ENCODE data around the gene ADK. TPM values are rescaled to one million over a fixed set of nuclear protein-coding genes. Genes with fewer than 3 reads are reported as not detected.

The ADK gene
- polyA plus RNA-seq, 1 experiment, result 41.9 TPM

DNA sequence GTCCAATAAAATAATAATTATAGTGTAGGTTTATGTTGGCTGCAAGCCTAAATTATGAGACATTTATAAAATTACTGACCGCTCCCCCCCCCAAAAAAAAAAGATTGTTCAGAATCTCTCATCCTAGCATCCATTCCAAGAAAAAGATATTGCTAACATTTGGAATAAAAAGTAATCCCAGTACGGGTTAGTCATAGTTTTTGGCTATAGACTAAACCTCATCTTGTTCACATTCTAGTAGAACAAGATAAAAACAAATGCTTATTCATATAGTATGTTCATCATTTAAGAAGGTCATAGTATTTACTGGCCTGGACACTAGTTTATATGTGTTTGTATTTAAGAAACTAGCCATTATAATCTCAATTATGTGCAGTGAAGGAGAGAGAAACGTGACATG, 44.0 kb downstream of the ADK start:
- ChIA-PET POLR2A (no interaction called here), CTCF (interaction anchor here (1.0 to 1.8 kb wide), 2 partner anchors 19 to 46 kb away, joined by 5 to 7 read pairs; no protein-coding TSS in a partner anchor)
- Histone ChIP-seq H3K4me3 (ENCODE audit: low read depth, low read length) (no peak overlapping the region), H3K27me3 (ENCODE audit: control insufficient read depth, insufficient read depth, low read length) (no peaks in the 10 kb centered on the region), H3K9me3 (ENCODE audit: control insufficient read depth, insufficient read depth, low read length) (no peaks in the 10 kb centered on the region), H3K27ac (ENCODE audit: low read depth, low read length) (no peak overlapping the region)
- TF ChIP-seq, protein P1, sequence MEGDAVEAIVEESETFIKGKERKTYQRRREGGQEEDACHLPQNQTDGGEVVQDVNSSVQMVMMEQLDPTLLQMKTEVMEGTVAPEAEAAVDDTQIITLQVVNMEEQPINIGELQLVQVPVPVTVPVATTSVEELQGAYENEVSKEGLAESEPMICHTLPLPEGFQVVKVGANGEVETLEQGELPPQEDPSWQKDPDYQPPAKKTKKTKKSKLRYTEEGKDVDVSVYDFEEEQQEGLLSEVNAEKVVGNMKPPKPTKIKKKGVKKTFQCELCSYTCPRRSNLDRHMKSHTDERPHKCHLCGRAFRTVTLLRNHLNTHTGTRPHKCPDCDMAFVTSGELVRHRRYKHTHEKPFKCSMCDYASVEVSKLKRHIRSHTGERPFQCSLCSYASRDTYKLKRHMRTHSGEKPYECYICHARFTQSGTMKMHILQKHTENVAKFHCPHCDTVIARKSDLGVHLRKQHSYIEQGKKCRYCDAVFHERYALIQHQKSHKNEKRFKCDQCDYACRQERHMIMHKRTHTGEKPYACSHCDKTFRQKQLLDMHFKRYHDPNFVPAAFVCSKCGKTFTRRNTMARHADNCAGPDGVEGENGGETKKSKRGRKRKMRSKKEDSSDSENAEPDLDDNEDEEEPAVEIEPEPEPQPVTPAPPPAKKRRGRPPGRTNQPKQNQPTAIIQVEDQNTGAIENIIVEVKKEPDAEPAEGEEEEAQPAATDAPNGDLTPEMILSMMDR (IDR thresholded peaks at IDR 0.05; ENCODE audit: low read depth, low read length), result no peak
- no peak for DNase-seq (ENCODE audit: low read depth, low spot score)

DNA sequence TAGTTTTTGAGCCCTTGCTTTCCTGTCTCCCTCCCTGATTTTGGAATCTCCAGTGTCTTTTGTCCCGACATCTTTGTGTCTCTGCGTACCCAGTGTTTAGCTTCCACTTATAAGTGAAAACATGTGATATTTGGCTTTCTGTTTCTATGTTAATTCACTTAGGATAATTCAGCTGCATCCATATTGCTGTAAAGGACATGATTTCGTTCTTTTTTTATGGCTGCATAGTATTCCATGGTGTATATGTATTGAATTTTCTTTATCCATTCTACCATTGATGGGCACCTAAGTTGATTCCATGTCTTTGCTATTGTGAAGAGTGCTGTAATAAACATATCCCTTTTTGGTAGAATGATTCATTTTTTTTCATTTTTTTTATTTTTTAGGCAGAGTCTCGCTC, 48.3 kb downstream of the ADK start:
- CTCF ChIA-PET, result interaction anchor here (1.7 kb wide), 1 partner anchor 15 kb away, joined by 4 read pairs; no protein-coding TSS in a partner anchor
- POLR2A ChIA-PET, result no interaction called here
- Histone ChIP-seq H3K27ac (ENCODE audit: low read depth, low read length) (no peak overlapping the region), H3K4me3 (ENCODE audit: low read depth, low read length) (no peak overlapping the region), H3K27me3 (ENCODE audit: control insufficient read depth, insufficient read depth, low read length) (no peaks in the 10 kb centered on the region), H3K9me3 (ENCODE audit: control insufficient read depth, insufficient read depth, low read length) (no peaks in the 10 kb centered on the region)
- TF ChIP-seq, protein P1 (IDR thresholded peaks at IDR 0.05; ENCODE audit: low read depth, low read length), result no peak
- DNase-seq (ENCODE audit: low read depth, low spot score), result no peak

DNA sequence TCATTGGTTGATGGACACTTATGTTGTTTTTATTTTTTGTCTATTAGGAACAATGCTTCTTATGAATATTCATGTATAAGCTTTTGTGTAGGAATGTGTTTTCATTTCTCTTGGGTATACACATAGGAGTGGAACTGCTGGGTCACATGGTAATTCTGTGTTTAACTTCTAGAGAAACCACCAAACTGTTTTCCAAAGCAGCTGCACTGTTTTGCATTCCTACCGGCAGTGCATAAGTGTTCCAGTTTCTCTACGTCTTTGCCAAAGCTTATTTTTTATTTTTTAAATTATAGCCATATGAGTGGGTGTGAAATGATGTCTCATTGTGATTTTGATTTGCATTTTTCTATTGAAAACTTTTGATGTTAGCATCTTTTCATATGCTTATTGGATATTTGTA, 51.3 kb downstream of the ADK start:
- ChIA-PET CTCF (interaction anchor here (1.0 kb wide), 1 partner anchor 11 kb away, joined by 7 read pairs; no protein-coding TSS in a partner anchor), POLR2A (no interaction called here)
- no peak for DNase-seq (ENCODE audit: low read depth, low spot score)
- Histone ChIP-seq H3K27ac (ENCODE audit: low read depth, low read length) (no peak overlapping the region), H3K4me3 (ENCODE audit: low read depth, low read length) (no peak overlapping the region), H3K27me3 (ENCODE audit: control insufficient read depth, insufficient read depth, low read length) (no peaks in the 10 kb centered on the region), H3K9me3 (ENCODE audit: control insufficient read depth, insufficient read depth, low read length) (no peaks in the 10 kb centered on the region)
- TF ChIP-seq, protein P1 (IDR thresholded peaks at IDR 0.05; ENCODE audit: low read depth, low read length), result 0 out of 2 replicates have a peak, but pooled peaks have one; percentile 15

DNA sequence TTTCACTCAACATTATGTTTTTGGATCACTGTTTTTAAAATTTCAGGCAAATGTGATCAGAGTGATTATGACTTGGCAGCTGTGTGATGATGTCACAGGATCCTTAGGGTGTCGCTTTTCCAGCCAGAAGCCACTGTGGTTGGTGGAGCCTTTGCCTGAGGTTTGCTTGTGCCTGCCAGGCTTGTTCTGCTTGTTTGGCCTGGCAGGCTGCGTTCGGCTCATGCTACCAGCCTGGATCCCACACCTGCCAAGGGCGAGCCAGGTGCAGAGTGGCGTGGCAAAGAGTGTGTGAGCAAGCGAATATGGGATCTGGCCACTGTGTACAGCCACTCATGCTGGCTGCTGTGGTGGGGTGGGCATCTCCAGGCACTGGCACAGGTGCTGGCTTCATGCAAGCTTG, 55.7 kb downstream of the ADK start:
- TF ChIP-seq, protein P1 (IDR thresholded peaks at IDR 0.05; ENCODE audit: low read depth, low read length), result no peak
- POLR2A ChIA-PET, result no interaction called here
- CTCF ChIA-PET, result interaction anchor here (0.5 to 1.2 kb wide), 2 partner anchors 13 to 16 kb away, joined by 3 to 4 read pairs; no protein-coding TSS in a partner anchor
- H3K4me3 ChIP-seq (ENCODE audit: low read depth, low read length), result no peak overlapping the region
- H3K27ac ChIP-seq (ENCODE audit: low read depth, low read length), result no peak overlapping the region
- DNase-seq (ENCODE audit: low read depth, low spot score), result no peak
- H3K27me3 ChIP-seq (ENCODE audit: control insufficient read depth, insufficient read depth, low read length), result no peaks in the 10 kb centered on the region
- H3K9me3 ChIP-seq (ENCODE audit: control insufficient read depth, insufficient read depth, low read length), result no peaks in the 10 kb centered on the region

DNA sequence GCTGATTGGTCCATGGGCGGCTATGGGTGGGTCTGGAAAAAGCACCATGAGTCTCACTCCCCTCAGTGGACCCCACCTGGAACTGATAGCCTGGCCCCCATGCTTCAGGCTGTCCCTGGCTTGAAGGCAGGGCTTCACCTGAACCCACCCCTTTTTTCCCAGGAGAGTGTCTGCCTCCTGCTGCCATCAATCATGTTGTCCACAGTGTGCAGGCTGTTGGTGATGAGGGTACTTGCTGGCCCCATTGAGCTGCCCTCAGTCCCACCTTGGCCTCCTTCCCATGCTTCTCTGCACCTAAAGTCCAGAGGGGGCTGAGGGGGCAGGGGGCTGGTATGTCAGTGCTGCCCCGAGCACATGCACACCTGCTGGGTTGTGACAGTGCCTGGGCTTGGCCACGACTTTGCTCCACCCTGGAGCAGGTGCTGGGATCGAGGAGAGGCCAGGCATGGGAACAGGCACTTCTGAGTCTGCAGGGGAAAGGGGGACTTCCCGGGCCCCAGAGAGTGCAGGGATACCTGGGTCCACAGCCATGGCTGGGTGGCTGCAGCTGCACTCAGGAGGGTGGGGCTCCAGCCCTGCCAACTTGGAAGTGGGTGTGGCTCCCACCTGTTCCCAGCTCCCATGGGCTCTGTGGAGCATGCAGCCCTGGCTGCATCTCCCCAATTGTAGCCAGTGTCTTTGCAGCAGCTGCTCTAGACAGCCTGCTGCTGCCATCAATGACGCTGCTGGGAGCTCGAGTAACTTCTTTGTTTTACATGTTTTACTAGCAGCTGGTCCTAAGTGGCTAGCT, 56.9 kb downstream of the ADK start:
- no peaks in the 10 kb centered on the region for H3K27me3 ChIP-seq (ENCODE audit: control insufficient read depth, insufficient read depth, low read length)
- no peak overlapping the region for H3K27ac ChIP-seq (ENCODE audit: low read depth, low read length)
- H3K4me3 ChIP-seq (ENCODE audit: low read depth, low read length), result no peak overlapping the region
- no peak for DNase-seq (ENCODE audit: low read depth, low spot score)
- TF ChIP-seq, protein P1 (IDR thresholded peaks at IDR 0.05; ENCODE audit: low read depth, low read length), result no peak
- ChIA-PET CTCF (no interaction called here), POLR2A (no interaction called here)
- no peaks in the 10 kb centered on the region for H3K9me3 ChIP-seq (ENCODE audit: control insufficient read depth, insufficient read depth, low read length)

Data from AG04450 (cell line).